HCT116 (cell line): ENCODE data around the gene OR10J1. TPM values are rescaled to one million over a fixed set of nuclear protein-coding genes. Genes with fewer than 3 reads are reported as not detected.

ENCODE experiments used
- ATAC-seq: fragments of 200-7000 bp; cut with Tn5 transposase; 2 replicates; pipeline ENCODE4 v1.9.1; 2020; ENCODE audit warnings: mild to moderate bottlenecking, moderate library complexity
- BruUV-seq: library from RNA; stranded (reverse); fragments of 400-500 nt; replicated peaks from 2 replicates; lab custom pipeline; 2021; lab: Mats Ljungman, UMichigan
- CTCF ChIA-PET: fragments of 300-600 bp; sonication (Branson Sonifier 250); formaldehyde crosslinking; loops from one replicate; lab custom pipeline; 2021; ENCODE audit warnings: antibody characterized with exemption; lab: Charles Lee
- POLR2A ChIA-PET: fragments of 300-600, 350-600 bp; sonication (Branson Sonifier 250); formaldehyde crosslinking; loops from one replicate; lab custom pipeline; 2021; ENCODE audit warnings: antibody characterized with exemption; lab: Charles Lee
- RAD21 ChIA-PET, 2 experiments: fragments of 300-600 bp; sonication (Branson Sonifier 250); formaldehyde crosslinking; loops; one replicate each; lab custom pipeline; 2023; ENCODE audit warnings: low total read pairs in 2 of 2; ENCODE audit not compliant: uncharacterized antibody in 2 of 2, unreplicated experiment in 2 of 2, low non-redundant PET in 1 of 2; lab: Charles Lee
- DNase-seq: peaks from one replicate; pipeline ENCODE4 v3.0.0-alpha.2; 2010; ENCODE audit warnings: low read depth, low spot score
- H2AFZ ChIP-seq: fragments of 200-600 bp; shearing (Covaris generic), sonication (generic); 2 replicates; pipeline ENCODE4 v1.6.1; 2017; ENCODE audit warnings: low read depth, mixed run types, mixed read lengths, antibody characterized with exemption, low read length; ENCODE audit not compliant: poor library complexity, severe bottlenecking
- H3K27ac ChIP-seq: 2 replicates; pipeline ENCODE4 v1.5.1; 2012; ENCODE audit warnings: low read depth, low read length
- H3K27me3 ChIP-seq: fragments of 200-600 bp; sonication (generic); 2 replicates; pipeline ENCODE4 v1.6.1; 2016; ENCODE audit warnings: mixed run types, low read length, mixed read lengths; ENCODE audit not compliant: insufficient read depth
- H3K36me3 ChIP-seq, 2 experiments: fragments of 200-500 bp in 1 of 2; fragments of 200-600 bp in 1 of 2; sonication (Bioruptor generic) in 1 of 2; sonication (generic) in 1 of 2; 2 replicates each; pipeline versions ENCODE4 v1.5.1 to v1.6.1; 2014 to 2016; ENCODE audit warnings: low read length in 2 of 2, inconsistent platforms in 1 of 2, mixed read lengths in 1 of 2, mixed run types in 1 of 2; ENCODE audit not compliant: insufficient read depth in 2 of 2, control insufficient read depth in 1 of 2
- H3K4me1 ChIP-seq, 2 experiments: fragments of 200-600 bp in 1 of 2; sonication (generic) in 1 of 2; 2 replicates each; pipeline versions ENCODE4 v1.5.1 to v1.6.1; 2012 to 2017; ENCODE audit warnings: low read length in 2 of 2, inconsistent platforms in 1 of 2, mild to moderate bottlenecking in 1 of 2, mixed read lengths in 1 of 2, mixed run types in 1 of 2, moderate library complexity in 1 of 2; ENCODE audit not compliant: insufficient read depth in 2 of 2, control insufficient read depth in 1 of 2
- H3K4me2 ChIP-seq: fragments of 200-600 bp; sonication (generic); 2 replicates; pipeline ENCODE4 v1.6.1; 2017; ENCODE audit warnings: mixed run types, low read length, mixed read lengths
- H3K4me3 ChIP-seq, 2 experiments: fragments of 200-600 bp in 1 of 2; sonication (generic) in 1 of 2; replicated peaks in 1 of 2; 2 replicates each; pipeline ENCODE4 v1.5.1; 2011 to 2016; ENCODE audit warnings: low read length in 2 of 2, control low read depth in 1 of 2, low read depth in 1 of 2, mild to moderate bottlenecking in 1 of 2, mixed read lengths in 1 of 2, mixed run types in 1 of 2
- H3K79me2 ChIP-seq: fragments of 200-600 bp; sonication (generic); 2 replicates; pipeline ENCODE4 v1.6.1; 2017; ENCODE audit warnings: mild to moderate bottlenecking, mixed run types, low read length, moderate library complexity, mixed read lengths; ENCODE audit not compliant: insufficient read depth
- H3K9ac ChIP-seq: fragments of 200-600 bp; sonication (generic); 2 replicates; pipeline ENCODE4 v1.6.1; 2016; ENCODE audit warnings: low read length, mixed read lengths
- H3K9me2 ChIP-seq: fragments of 200-600 bp; sonication (generic), shearing (Covaris generic); 2 replicates; pipeline ENCODE4 v1.6.1; 2017; ENCODE audit warnings: mixed run types, mild to moderate bottlenecking, moderate library complexity; ENCODE audit not compliant: insufficient read depth
- H3K9me3 ChIP-seq, 2 experiments: fragments of 200-500 bp in 1 of 2; fragments of 200-600 bp in 1 of 2; sonication (Bioruptor generic) in 1 of 2; sonication (generic) in 1 of 2; 2 replicates each; pipeline ENCODE4 v1.6.1; 2014 to 2017; ENCODE audit warnings: low read length in 2 of 2, mixed read lengths in 2 of 2, inconsistent platforms in 1 of 2, low read depth in 1 of 2, mild to moderate bottlenecking in 1 of 2, mixed run types in 1 of 2, moderate library complexity in 1 of 2; ENCODE audit not compliant: control insufficient read depth in 1 of 2, insufficient read depth in 1 of 2
- H4K20me1 ChIP-seq: fragments of 200-600 bp; sonication (generic), shearing (Covaris generic); 2 replicates; pipeline ENCODE4 v1.6.1; 2017; ENCODE audit warnings: mixed run types, mild to moderate bottlenecking, moderate library complexity; ENCODE audit not compliant: insufficient read depth
- CBX3 ChIP-seq: IDR thresholded peaks from 2 replicates; pipeline ENCODE4 v1.6.1; 2012; ENCODE audit warnings: low read depth
- CEBPB ChIP-seq: IDR thresholded peaks from 2 replicates; pipeline ENCODE4 v1.6.1; 2012; ENCODE audit warnings: low read depth
- CTCF ChIP-seq, 3 experiments: fragments of 200-600 bp in 1 of 3; sonication (generic) in 1 of 3; IDR thresholded peaks in 2 of 3; conservative IDR thresholded peaks in 1 of 3; 2 replicates each; pipeline ENCODE4 v1.5.1; 2012 to 2017; ENCODE audit warnings: low read depth in 2 of 3, low read length in 2 of 3, antibody characterized with exemption in 1 of 3, borderline replicate concordance in 1 of 3, control low read depth in 1 of 3, mild to moderate bottlenecking in 1 of 3, mixed read lengths in 1 of 3, mixed run types in 1 of 3, moderate library complexity in 1 of 3; ENCODE audit not compliant: insufficient read depth in 1 of 3
- ELF1 ChIP-seq: IDR thresholded peaks from 2 replicates; pipeline ENCODE4 v1.6.1; 2012; ENCODE audit warnings: low read depth, borderline replicate concordance
- FOSL1 ChIP-seq: IDR thresholded peaks from 2 replicates; pipeline ENCODE4 v1.6.1; 2012; ENCODE audit warnings: low read depth
- POLR2A ChIP-seq: IDR thresholded peaks from 2 replicates; pipeline ENCODE4 v1.7.0; 2011; ENCODE audit warnings: borderline replicate concordance; ENCODE audit not compliant: insufficient read depth, insufficient read length; ENCODE audit errors: extremely low read depth
- RAD21 ChIP-seq: IDR thresholded peaks from 2 replicates; pipeline ENCODE4 v1.6.1; 2012; ENCODE audit warnings: low read depth, mild to moderate bottlenecking
- REST ChIP-seq: IDR thresholded peaks from 2 replicates; pipeline ENCODE4 v1.6.1; 2012; ENCODE audit warnings: low read depth
- SP1 ChIP-seq: IDR thresholded peaks from 2 replicates; pipeline ENCODE4 v1.6.1; 2012; ENCODE audit warnings: low read depth
- TCF7L2 ChIP-seq: IDR thresholded peaks from 2 replicates; pipeline ENCODE4 v1.7.0; 2011; ENCODE audit warnings: borderline replicate concordance, inconsistent platforms; ENCODE audit not compliant: insufficient read depth, insufficient read length; ENCODE audit errors: extremely low read depth
- YY1 ChIP-seq: IDR thresholded peaks from 2 replicates; pipeline ENCODE4 v1.6.1; 2011; ENCODE audit warnings: low read length, low read depth, moderate library complexity, mild to moderate bottlenecking; ENCODE audit not compliant: insufficient replicate concordance; ENCODE audit errors: extremely low read depth
- ZNF274 ChIP-seq: fragments of 200-500 bp; sonication (Bioruptor generic); IDR thresholded peaks from 2 replicates; pipeline ENCODE4 v1.6.1; 2014; ENCODE audit warnings: mild to moderate bottlenecking, low read depth, low read length, inconsistent platforms
- intact Hi-C: fragments of 100-400 bp; cut with micrococcal nuclease; formaldehyde crosslinking; loops from 2 replicates; pipeline ENCODE4 v1.10.0; 2022
- total RNA-seq: library from RNA; stranded (reverse); gene quantifications from one replicate; pipeline ENCODE4 v1.2.1, GENCODE V29; 2021; ENCODE audit not compliant: unreplicated experiment

The OR10J1 gene
- total RNA-seq, 1 experiment from 2014 or later = not detected

- TF ChIP-seq REST = no peak
- TF ChIP-seq YY1 = no peak
- no peak for TF ChIP-seq CBX3
- no peak for TF ChIP-seq POLR2A
- no peak for TF ChIP-seq CEBPB
- TF ChIP-seq SP1 = no peak
- TF ChIP-seq FOSL1 = no peak
- TF ChIP-seq CTCF (IDR thresholded peaks at IDR 0.05 in 2 of 3, conservative IDR thresholded peaks at IDR 0.05 in 1 of 3; ENCODE audit: borderline replicate concordance in 1 of 3, insufficient read depth in 1 of 3, low read depth in 2 of 3, low read length in 2 of 3) = no peak
- TF ChIP-seq TCF7L2 = no peak
Observed at GRCh38 chr1:159473335-159473734, 33.8 kb downstream of the OR10J1 start (continued).

GRCh38 chr1:159474926-159475325 lies 35.4 kb downstream of the OR10J1 start:
- BruUV-seq = no TSS peak
- POLR2A ChIA-PET = no interaction called here
- no peaks in the 10 kb centered on the region; the same call in 1 of the 2 replicates for H4K20me1 ChIP-seq
- intact Hi-C loops = no loop called here
- H3K9me3 ChIP-seq = no peaks in the 10 kb centered on the region
- H3K4me3 ChIP-seq = no peak overlapping the region
- TF ChIP-seq POLR2A (no peak), RAD21 (no peak), ZNF274 (no peak), ELF1 (no peak), CEBPB (no peak)
- H3K4me1 ChIP-seq = no peaks in the 10 kb centered on the region
- no peaks in the 10 kb centered on the region for H3K36me3 ChIP-seq
- CTCF ChIA-PET = no interaction called here
- RAD21 ChIA-PET = no interaction called here
- no peak overlapping the region for H2AFZ ChIP-seq
- no peaks in the 10 kb centered on the region for H3K79me2 ChIP-seq
- H3K27me3 ChIP-seq = peaks cover 14% of the 10 kb centered on the region
- H3K9me2 ChIP-seq = no peaks in the 10 kb centered on the region
- no peak overlapping the region for H3K9ac ChIP-seq
- H3K27ac ChIP-seq = no peak overlapping the region
- DNase-seq = no peak
- no peak overlapping the region for H3K4me2 ChIP-seq
- no peak for ATAC-seq
